ENCODE results near the gene TM2D3. TPM values are rescaled to one million over a fixed set of nuclear protein-coding genes. Genes with fewer than 3 reads are reported as not detected.

Gene TM2D3
- total RNA-seq, 4 donors from 2014 or later, result 32.6 to 47.3 (median 46.2) TPM

- TF ChIP-seq CTCF (IDR thresholded peaks at IDR 0.05), result no peak
- ATAC-seq (ENCODE audit: low FRiP score), result no peak
- DNase-seq (ENCODE audit: low spot score), result no peak
Measured at GRCh38 chr15:101625980-101626379, 26.2 kb downstream of the TM2D3 start.

- TF ChIP-seq CTCF (IDR thresholded peaks at IDR 0.05), result no peak
- ATAC-seq (ENCODE audit: low FRiP score), result no peak
- no peak for DNase-seq (ENCODE audit: low spot score)
Measured at GRCh38 chr15:101625184-101625583, 27.0 kb downstream of the TM2D3 start.

- TF ChIP-seq CTCF (IDR thresholded peaks at IDR 0.05), result no peak
- no peak for DNase-seq (ENCODE audit: low spot score)
- ATAC-seq (ENCODE audit: low FRiP score), result no peak
Measured at GRCh38 chr15:101623367-101624304, 28.5 kb downstream of the TM2D3 start.

- DNase-seq (ENCODE audit: low spot score) (no peak), ATAC-seq (ENCODE audit: low FRiP score) (no peak)
- TF ChIP-seq CTCF (IDR thresholded peaks at IDR 0.05), result no peak
Measured at GRCh38 chr15:101621961-101622360, 30.2 kb downstream of the TM2D3 start.

- TF ChIP-seq CTCF (IDR thresholded peaks at IDR 0.05), result no peak
- DNase-seq (ENCODE audit: low spot score) (no peak), ATAC-seq (ENCODE audit: low FRiP score) (no peak)
Measured at GRCh38 chr15:101620671-101621070, 31.5 kb downstream of the TM2D3 start.

GRCh38 chr15:101619615-101619865 lies 32.6 kb downstream of the TM2D3 start:
- DNase-seq (ENCODE audit: low spot score) (no peak), ATAC-seq (ENCODE audit: low FRiP score) (no peak)
- no peak for TF ChIP-seq CTCF (IDR thresholded peaks at IDR 0.05)

Measured in omental fat pad (tissue), 4 donors.